Measurements from ENCODE around the gene PDIA4.

Gene PDIA4

GRCh38 chr7:148964483-148965267 is 63.6 kb downstream of the PDIA4 start:
- DNase-seq: no peak

DNA sequence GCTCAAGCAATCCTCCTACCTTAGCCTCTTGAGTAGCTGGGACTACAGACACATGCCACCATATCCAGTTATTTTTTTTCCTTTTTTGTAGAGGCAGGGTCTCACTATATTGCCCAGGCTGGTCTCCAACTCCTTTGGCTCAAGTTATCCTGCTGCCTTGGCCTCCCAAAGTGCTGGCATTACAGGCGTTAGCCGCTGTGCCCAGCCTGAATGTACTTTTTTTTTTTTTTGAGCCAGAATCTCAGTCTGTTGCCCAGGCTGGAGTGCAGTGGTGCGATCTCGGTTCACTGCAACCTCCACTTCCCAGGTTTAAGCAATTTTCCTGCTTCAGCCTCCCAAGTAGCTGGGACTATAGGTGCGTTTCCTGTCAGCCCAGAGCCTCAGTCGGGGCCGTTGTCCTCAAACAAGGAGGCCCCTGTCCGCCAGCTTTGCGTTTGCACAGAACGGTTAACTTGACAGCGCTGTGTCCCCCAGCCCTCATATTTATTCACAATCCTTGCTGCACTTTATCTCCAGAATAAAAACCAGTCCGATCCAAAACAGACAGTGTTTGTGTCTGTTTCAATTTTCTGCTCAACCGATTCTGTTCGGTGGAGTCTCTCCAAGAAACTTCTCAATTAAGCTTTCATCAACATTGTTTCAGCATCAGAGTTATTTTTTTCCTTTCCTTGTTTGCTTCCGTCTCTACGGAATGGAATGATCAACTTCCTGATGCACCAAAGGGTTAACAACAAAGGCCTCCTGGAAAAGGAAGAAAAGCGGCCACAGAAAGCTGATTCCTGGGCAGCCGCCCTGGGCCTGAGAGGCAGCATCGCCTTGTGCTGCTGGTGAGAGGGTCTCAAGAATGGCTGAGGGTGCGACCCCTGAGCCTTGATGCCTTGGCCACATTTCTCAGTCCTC is 64.5 kb downstream of the PDIA4 start:
- DNase-seq: no peak

GRCh38 chr7:148962823-148963582 is 65.3 kb downstream of the PDIA4 start:
- peak; percentile 66 for DNase-seq

DNA sequence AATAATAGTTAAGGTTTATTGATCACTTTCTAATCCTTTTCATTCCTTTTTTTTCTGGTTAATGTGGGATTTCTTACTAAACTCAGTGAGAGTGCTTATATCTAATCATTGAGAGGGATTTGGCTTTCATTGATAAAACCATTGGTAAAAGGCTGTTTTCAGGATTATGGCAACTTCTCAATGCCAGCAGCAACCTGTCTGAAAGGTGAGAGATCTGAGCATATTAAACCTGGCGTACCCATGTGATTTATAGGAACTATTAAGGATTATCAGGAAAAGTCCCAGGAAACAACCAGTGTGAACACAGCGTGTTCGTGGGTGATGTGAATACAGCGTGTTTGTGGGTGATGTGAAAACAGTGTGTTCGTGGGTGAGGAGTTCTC is 65.9 kb downstream of the PDIA4 start:
- DNase-seq: no peak

DNA sequence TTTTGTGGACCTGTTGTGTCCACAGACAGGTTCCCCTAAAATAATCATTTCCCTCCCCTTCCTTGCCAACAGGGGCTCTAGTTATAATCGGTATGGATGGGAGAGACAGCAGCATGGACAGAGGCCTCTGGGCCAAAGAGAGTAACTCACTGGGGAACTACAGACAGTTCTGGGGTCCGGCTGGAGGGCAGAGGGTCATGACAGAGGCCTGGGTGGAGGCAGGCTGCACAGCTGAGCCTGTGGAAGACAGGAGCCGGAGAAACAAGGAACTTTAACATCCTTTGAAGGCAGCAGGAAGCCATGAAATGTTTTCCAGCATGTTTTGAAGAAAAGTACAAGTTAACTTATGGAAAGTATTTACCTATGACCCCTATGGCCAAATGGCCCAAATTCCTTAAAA is 68.6 kb downstream of the PDIA4 start:
- no peak for DNase-seq

DNA sequence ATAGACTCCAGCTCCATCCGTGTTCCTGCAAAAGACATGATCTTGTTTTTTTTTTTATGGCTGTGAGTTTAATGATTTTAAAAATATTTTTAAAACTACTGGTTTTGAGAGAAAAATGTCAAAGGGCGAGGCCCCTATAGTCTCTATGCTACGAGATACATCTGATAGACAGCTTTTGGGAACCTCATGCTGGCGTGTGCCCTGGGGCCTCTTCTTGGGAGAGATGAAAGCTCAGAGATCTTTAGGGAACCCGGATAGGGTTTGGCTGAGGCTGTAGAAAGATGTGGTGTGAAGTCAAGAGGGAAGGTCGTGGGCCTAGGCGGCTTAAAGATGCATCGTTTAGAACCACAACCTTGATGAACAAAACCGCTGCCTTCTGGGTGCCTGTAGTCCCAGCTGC is 70.2 kb downstream of the PDIA4 start:
- no peak for DNase-seq

DNA sequence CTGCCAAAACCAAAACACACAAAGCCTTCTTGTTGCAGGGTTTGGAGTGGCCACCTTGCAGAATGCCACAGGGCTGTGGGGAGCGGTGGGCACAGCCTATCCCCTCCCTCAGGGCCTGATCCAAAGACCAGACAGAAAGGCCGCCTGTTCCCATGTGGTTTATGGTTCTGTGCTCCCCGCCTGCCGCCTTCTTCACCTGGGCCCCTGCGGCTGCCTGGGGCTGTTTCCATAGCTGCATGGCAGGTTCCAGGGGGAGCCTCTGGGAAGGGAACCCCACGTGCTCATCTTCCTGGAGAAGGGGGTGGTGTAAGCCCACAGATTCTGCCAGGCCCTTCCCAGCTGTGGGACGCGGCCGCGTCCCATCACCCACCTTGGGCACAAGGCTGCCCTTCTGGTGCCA is 73.5 kb downstream of the PDIA4 start:
- no peak for DNase-seq

GRCh38 chr7:148953676-148954075 is 74.6 kb downstream of the PDIA4 start:
- no peak for DNase-seq

All from fibroblast of skin of abdomen (primary cell).